GM18858 (cell line): Measurements from ENCODE around the gene MTHFSD.

Source experiments
- ATAC-seq: cut with Tn5 transposase; IDR thresholded peaks from one replicate; pipeline ENCODE4 v1.9.1; 2021; ENCODE audit not compliant: unreplicated experiment

The MTHFSD gene

GRCh38 chr16:86503830-86504229 lies 51.2 kb downstream of the MTHFSD start:
- ATAC-seq: no peak

GRCh38 chr16:86502856-86503748 lies 51.9 kb downstream of the MTHFSD start:
- no peak for ATAC-seq

- ATAC-seq: no peak
Observed at GRCh38 chr16:86501989-86502855, 52.8 kb downstream of the MTHFSD start.

- no peak for ATAC-seq
Observed at GRCh38 chr16:86500708-86501510, 54.1 kb downstream of the MTHFSD start.

- ATAC-seq: no peak
Observed at GRCh38 chr16:86499889-86500707, 54.9 kb downstream of the MTHFSD start.

GRCh38 chr16:86499440-86499786 lies 55.6 kb downstream of the MTHFSD start:
- no peak for ATAC-seq

- no peak for ATAC-seq
Observed at GRCh38 chr16:86498671-86499439, 56.2 kb downstream of the MTHFSD start.

- no peak for ATAC-seq
Observed at GRCh38 chr16:86498155-86498670, 56.8 kb downstream of the MTHFSD start.

- no peak for ATAC-seq
Observed at GRCh38 chr16:86497551-86498021, 57.4 kb downstream of the MTHFSD start.

GRCh38 chr16:86496929-86497461 lies 58.0 kb downstream of the MTHFSD start:
- ATAC-seq: no peak

- no peak for ATAC-seq
Observed at GRCh38 chr16:86496262-86496928, 58.6 kb downstream of the MTHFSD start.

GRCh38 chr16:86495756-86496261 lies 59.2 kb downstream of the MTHFSD start:
- no peak for ATAC-seq

- ATAC-seq: no peak
Observed at GRCh38 chr16:86495357-86495701, 59.7 kb downstream of the MTHFSD start.

GRCh38 chr16:86494565-86495356 lies 60.3 kb downstream of the MTHFSD start:
- ATAC-seq: no peak

GRCh38 chr16:86494039-86494564 lies 60.9 kb downstream of the MTHFSD start:
- ATAC-seq: no peak

- ATAC-seq: no peak
Observed at GRCh38 chr16:86492961-86493629, 61.9 kb downstream of the MTHFSD start.
